ENCODE data around the gene LRRC8D. TPM values are rescaled to one million over a fixed set of nuclear protein-coding genes. Genes with fewer than 3 reads are reported as not detected.

Gene LRRC8D
- total RNA-seq: 18.3 and 31.5 TPM in 2 replicates

DNA sequence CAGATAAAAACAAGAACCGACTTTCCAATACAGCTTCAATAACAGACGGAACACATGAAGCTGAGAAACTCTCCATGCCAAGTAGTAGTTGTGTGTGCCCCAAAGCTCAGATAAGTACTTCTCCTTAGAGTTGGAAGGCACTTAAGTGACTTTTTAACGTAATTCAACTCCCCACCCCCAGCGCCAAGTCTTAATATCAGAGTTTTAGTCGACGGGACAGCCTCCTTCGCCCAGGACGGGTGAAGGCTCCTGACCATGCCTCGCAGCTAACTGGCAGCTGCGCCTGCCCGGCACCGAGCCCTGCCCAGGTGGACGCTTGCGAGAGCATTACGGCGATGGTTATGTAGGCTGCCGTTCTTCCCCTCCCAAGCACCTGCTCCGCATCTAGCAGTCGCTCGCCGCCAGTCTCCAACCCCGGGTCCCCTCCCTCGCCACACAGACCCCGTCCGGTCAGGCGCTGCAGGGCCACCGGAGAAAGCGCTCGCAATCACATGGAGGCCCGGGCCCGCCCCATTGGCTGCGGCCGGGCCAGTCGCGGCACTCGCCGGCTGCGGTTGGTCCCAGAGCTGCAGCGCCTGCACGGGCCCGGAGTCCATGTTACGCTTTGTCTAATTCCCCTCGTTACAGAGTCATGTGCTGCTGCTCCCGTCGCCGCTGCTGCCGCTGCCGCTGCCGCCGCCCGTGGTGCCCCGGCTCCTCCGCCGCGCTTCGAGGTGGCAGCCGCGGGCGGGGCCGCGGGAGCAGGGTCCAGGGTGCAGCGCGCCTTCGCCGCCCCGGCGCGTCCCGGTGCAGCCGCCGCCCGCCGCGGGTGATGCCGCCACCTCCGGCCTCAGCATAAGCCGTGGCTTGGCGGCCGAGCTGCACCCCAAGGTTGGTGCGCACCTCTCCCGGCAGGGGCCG, at the start of gene LRRC8D:
TSS of gene LRRC8D (plus strand) at position 611 of the 900 bp plus-strand sequence. CDS start 112,037 bp downstream, outside the sequence.

Other genes with a start within 250 kb of the LRRC8D start
- gene LRRC8C, start 187.9 kb upstream of the LRRC8D start, total RNA-seq: 6.0 and 7.5 TPM in 2 replicates
- 2.4 and 2.8 TPM in 2 replicates for gene ZNF326, start 174.1 kb downstream of the LRRC8D start, total RNA-seq